ENCODE data around the gene DNAJC6.

DNA sequence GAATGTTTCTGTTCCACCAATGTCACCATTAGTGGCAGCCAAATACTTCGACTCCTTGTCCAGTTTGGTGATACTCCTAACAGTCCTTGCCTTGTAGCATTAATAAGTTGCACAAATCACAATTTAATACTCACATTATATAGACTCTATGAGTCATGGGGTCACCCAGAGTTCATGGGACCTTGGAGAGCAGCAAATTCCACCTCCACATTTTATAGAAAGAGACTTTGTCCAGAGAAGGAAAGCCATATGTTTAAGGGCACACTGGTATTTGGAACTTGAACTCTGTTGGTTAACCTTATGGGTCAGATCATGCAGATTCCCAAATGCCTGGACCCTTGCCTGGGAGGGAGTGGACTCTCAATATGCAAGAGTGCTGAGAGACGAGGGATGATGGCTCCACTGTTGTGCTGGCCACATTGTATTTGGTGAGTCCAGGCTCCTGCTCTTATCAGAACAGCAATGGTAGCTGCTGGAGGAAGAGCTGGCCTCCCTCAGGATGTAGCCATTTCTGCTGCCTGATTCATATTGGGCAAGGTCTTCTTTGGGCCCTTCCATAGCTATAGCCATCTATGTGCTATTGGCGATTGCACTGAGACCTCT lies 30.6 kb downstream of the DNAJC6 start:
- TF ChIP-seq EZH2 (IDR thresholded peaks at IDR 0.05; ENCODE audit: insufficient read depth, poor library complexity, severe bottlenecking) (no peak), EZH2phosphoT487 (IDR thresholded peaks at IDR 0.05; ENCODE audit: insufficient read depth, low read depth) (no peak)
